HG02642 (cell line): ENCODE measurements around the gene CYB561.

Experiments
- ATAC-seq: cut with Tn5 transposase; IDR thresholded peaks from one replicate; pipeline ENCODE4 v1.9.1; 2021; ENCODE audit warnings: mild to moderate bottlenecking; ENCODE audit not compliant: unreplicated experiment, poor library complexity

CYB561 gene

GRCh38 chr17:63419949-63420867 lies 25.9 kb downstream of the CYB561 start:
- no peak for ATAC-seq

GRCh38 chr17:63419398-63419797 lies 26.7 kb downstream of the CYB561 start:
- no peak for ATAC-seq

DNA sequence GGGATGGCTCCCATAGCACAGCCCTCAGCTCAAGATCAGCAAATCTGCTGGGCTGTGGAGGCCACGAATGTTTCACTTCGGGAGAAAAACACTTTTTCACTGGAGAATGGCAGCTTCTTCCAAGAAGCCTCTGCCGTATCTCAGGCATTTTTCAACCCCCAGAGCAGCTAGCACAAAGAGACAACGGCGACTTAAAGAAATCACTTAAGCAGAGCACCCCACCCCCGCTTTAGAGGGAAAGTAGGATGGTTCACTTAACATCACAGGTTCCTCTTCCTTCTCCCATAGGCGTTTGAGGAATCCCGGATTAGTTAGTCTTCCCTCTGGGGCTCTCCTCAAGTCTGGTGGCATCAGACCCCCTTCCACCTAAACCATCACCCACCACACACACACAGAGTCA lies 27.6 kb downstream of the CYB561 start:
- no peak for ATAC-seq

DNA sequence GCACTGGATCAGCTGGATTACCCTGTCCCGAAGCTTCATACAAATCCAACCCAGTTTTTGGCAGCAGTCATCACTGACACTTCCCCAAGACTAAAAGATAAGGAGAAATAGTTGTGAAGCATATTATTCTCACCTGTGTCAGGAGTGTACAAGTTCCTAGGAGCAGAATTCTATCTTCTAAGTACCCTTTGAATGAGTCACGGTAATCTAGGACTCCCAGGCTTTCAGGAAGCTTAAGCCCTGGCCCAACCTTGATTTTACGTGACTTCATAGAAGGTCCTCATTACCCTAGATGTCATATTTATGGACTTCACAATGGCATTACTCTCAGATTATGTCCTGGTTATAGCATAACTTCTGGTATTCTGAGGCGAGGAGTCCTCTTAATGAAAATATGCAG lies 31.9 kb downstream of the CYB561 start:
- ATAC-seq: no peak

GRCh38 chr17:63413128-63413527 lies 33.0 kb downstream of the CYB561 start:
- no peak for ATAC-seq

DNA sequence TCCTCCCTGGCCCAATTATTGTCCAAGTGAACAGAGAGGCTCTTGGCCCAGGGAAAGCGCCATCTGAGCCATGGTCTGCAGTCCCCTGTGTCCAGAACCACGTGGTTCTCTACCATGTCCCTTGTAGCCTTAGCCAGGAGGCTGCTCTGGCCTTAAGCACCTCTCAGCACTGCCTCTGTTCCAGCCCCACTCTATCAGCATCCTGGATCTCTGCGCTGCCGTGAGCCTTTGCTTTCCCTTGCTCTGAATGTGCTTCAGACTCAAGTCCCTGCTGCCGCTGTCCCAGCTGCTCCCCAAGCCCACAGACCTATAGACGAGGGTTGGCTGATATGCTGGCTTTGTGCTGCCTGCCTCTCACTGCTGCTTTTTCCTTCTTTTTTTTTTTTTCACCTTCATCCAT lies 33.9 kb downstream of the CYB561 start:
- no peak for ATAC-seq

DNA sequence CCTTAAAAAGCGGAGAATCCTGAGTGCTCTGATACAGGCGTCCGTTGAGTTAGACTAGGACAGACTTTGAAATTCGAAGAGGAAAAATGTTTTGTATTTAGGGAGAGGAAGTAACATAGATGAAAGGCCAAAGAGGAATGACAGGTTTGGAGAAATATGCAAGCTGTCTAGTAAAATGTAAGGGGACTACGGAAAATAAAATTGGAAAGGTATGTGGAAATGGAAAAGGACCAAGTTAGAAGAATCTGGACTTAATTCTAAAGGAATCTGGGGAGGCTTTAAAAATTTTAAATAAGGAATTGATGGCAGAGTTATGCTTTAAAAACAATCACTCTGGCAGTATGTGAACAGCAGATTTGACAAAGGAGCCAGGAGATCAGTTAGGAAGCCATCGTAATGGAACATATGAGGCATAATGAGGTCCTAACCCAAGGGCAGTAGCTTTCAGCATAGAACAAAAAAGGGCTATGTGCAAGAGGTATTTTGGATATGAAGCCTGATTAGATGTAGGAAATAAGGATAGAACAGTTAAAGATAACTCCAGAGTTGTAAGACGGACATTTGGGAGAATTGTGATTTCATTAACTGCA lies 38.3 kb downstream of the CYB561 start:
- no peak for ATAC-seq

GRCh38 chr17:63406689-63407330 lies 39.3 kb downstream of the CYB561 start:
- peak; percentile 76 for ATAC-seq

DNA sequence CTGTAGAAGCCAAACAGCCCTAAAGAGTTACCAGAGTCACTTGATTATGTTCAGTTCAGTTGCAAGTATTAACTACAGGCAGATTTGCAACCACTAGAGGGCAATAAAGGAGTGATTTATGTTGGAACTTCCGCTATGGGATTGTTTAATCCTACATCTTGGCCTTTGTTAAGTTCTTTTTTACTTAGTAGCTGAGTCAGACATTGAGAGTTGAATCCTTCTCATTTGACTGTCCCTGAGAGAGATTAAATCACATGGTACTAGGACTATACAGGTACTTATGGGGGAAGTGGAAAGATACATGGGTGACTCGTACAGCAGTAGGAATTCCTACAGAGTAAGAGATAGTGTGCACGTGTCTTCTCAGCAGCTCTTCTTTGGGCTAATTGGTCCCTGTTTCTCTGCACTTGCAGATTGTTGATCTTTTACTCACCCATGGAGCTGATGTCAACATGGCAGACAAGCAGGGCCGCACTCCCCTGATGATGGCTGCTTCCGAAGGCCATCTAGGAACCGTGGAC lies 40.3 kb downstream of the CYB561 start:
- ATAC-seq: no peak

GRCh38 chr17:63405020-63405419 lies 41.1 kb downstream of the CYB561 start:
- ATAC-seq: no peak

DNA sequence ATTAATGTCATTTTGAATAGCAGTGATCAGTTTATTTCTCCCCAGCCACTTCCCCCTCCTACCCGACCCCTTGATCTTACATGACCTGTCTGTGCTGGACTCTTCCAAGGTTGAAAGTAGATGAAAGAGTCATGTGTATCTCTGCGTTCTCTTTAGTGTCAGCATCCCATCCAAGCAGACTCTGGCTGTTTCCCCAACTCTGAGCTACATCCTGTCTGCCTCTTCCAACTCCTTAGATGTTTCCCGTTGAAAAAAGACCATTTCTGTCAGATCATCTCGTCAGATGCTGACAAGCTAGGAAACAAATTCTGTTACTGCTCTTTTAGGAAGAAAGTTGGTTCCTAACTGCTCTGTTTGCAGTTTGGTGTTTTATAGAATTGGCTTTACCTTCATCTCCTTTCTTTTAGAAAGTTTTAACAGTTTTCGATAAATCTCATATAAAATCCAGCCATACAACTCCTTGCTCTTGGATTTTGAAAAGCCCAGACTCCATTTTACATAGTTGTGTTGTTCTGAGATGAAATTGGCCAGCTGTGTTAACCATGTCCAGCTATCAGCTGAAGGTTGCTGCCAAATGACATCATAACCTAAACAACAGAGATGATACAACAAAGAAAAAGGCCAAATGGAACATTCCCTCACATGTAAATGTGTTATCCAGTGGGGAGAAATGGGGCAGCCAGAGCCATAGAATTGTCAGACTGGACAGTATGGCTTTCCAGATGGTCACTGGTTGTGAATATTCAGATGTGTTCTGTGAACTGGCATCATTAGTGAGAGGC lies 43.5 kb downstream of the CYB561 start:
- no peak for ATAC-seq

GRCh38 chr17:63399856-63400255 lies 46.2 kb downstream of the CYB561 start:
- ATAC-seq: no peak

- no peak for ATAC-seq
These were observed 46.8 kb downstream of the CYB561 start for GRCh38 chr17:63399316-63399715.

GRCh38 chr17:63398680-63399079 lies 47.4 kb downstream of the CYB561 start:
- no peak for ATAC-seq

- no peak for ATAC-seq
These were observed 50.9 kb downstream of the CYB561 start for GRCh38 chr17:63395075-63395805.

DNA sequence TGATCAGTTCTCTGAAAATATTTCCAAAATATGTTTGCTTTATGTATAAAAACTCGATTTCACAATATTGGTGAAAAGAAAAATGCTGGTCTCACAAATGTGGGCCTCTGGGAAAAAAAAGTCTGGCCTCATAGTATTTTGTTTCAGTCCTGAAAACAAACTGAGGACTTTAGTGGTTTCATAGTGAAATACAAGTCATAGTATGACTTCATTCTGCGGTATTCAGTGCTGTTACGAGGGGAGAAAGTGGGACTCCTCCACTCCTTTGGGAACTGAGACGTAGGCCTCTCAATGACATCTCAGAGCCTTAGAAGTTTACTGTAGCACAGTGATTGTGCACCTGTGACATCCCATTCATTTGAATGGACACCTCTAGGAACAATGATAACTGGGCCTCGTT lies 56.0 kb downstream of the CYB561 start:
- no peak for ATAC-seq

DNA sequence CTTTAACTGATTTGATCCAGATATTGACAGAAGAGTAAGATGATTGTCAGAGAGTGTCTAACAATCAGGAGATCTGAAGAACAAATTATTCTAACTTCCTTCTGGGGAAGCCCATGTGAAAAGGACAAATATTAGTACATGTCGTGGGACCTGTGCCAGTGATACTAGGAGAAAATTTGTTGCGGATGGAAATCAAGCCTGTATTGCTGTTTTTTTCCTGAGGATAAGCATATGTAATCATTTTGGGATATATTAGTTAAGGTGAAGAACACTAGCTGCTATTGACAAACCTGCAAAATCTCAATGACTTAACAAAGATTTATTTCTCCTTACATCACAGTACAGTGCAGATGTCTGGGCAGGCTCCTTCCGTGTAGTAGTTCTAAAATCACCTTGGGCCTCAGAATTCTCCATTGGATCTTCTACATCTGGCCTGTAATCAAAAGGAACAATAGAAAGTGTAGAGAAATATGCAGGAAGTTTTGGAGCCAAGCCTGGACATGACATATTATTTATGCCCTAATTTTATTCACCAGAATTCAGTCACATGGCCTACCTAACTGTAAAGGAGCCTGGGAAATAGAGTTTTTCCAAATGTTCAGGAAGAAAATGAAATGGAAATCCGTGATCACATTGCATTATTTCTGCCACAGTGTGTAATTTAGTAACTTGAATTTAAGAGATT lies 58.3 kb downstream of the CYB561 start:
- no peak for ATAC-seq

DNA sequence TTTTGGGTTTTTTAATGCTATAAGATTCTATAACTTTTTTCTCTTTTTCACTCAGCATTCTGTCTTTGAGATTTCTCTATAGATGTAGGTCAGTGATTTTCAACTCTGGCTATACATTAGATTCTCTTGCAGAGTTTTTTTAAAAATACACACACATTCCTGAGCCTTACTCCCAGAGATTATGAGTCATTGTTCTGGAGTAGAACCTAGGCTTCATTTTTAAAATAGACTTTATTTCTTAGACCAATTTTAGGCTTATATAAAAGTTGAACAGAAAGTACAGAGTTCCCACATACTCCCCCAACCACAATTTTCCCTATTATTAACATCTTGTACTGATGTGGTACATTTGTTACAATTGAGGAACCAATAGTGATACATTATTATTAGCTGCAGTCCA lies 63.3 kb downstream of the CYB561 start:
- no peak for ATAC-seq
